Neuronal stem cell (in vitro differentiated cells): Measurements from ENCODE around the gene LRRC4B.

Source experiments
- DNase-seq: peaks from one replicate; pipeline ENCODE4 v3.0.0-alpha.2; 2013; ENCODE audit warnings: low spot score
- H2AFZ ChIP-seq: one replicate; pipeline ENCODE4 v1.6.1; 2013; ENCODE audit warnings: mild to moderate bottlenecking, low read length, inconsistent platforms
- H2AK5ac ChIP-seq: 2 replicates; pipeline ENCODE4 v1.6.1; 2013; ENCODE audit warnings: low read depth, mild to moderate bottlenecking, inconsistent platforms, low read length, moderate library complexity, mixed read lengths
- H2BK120ac ChIP-seq: 2 replicates; pipeline ENCODE4 v1.6.1; 2013; ENCODE audit warnings: low read depth, mild to moderate bottlenecking, inconsistent platforms, low read length, moderate library complexity, mixed read lengths
- H2BK12ac ChIP-seq: one replicate; pipeline ENCODE4 v1.6.1; 2013; ENCODE audit warnings: low read length, inconsistent platforms
- H2BK15ac ChIP-seq: 2 replicates; pipeline ENCODE4 v1.6.1; 2013; ENCODE audit warnings: mild to moderate bottlenecking, low read length, inconsistent platforms, mixed read lengths
- H2BK5ac ChIP-seq: one replicate; pipeline ENCODE4 v1.6.1; 2013; ENCODE audit warnings: inconsistent platforms, mild to moderate bottlenecking, low read length, moderate library complexity
- H3K14ac ChIP-seq: one replicate; pipeline ENCODE4 v1.6.1; 2013; ENCODE audit warnings: low read length, inconsistent platforms
- H3K18ac ChIP-seq: 2 replicates; pipeline ENCODE4 v1.6.1; 2013; ENCODE audit warnings: low read length, inconsistent platforms
- H3K23ac ChIP-seq: 2 replicates; pipeline ENCODE4 v1.6.1; 2013; ENCODE audit warnings: low read depth, mild to moderate bottlenecking, mixed read lengths, low read length, inconsistent platforms; ENCODE audit not compliant: poor library complexity
- H3K27ac ChIP-seq: replicated peaks from 3 replicates; pipeline ENCODE4 v1.5.1; 2013; ENCODE audit warnings: low read length, inconsistent platforms
- H3K27me3 ChIP-seq, 3 experiments: 2 replicates each; pipeline ENCODE4 v1.6.1; 2013; ENCODE audit warnings: low read length in 3 of 3, mild to moderate bottlenecking in 2 of 3, inconsistent platforms in 1 of 3, low read depth in 1 of 3, mixed read lengths in 1 of 3, moderate library complexity in 1 of 3; ENCODE audit not compliant: control insufficient read depth in 3 of 3, insufficient read depth in 3 of 3
- H3K36me3 ChIP-seq, 2 donors: replicated peaks in 1 of 2; 2 replicates each; pipeline ENCODE4 v1.6.1; 2013; ENCODE audit warnings: low read length in 2 of 2; ENCODE audit not compliant: control insufficient read depth in 2 of 2, insufficient read depth in 2 of 2
- H3K4ac ChIP-seq: 2 replicates; pipeline ENCODE4 v1.6.1; 2013; ENCODE audit warnings: inconsistent platforms, mild to moderate bottlenecking, low read length, moderate library complexity
- H3K4me1 ChIP-seq, 2 donors: 1 replicate in 1 of 2; 2 replicates in 1 of 2; pipeline ENCODE4 v1.6.1; 2013; ENCODE audit warnings: low read length in 2 of 2, low read depth in 1 of 2; ENCODE audit not compliant: control insufficient read depth in 2 of 2, insufficient read depth in 1 of 2
- H3K4me2 ChIP-seq: one replicate; pipeline ENCODE4 v1.6.1; 2013; ENCODE audit warnings: mild to moderate bottlenecking, low read length, inconsistent platforms; ENCODE audit not compliant: insufficient read depth, poor library complexity, severe bottlenecking
- H3K4me3 ChIP-seq, 2 donors: 2 replicates each; pipeline ENCODE4 v1.5.1; 2013; ENCODE audit warnings: low read length in 2 of 2, mild to moderate bottlenecking in 2 of 2, inconsistent platforms in 1 of 2, moderate library complexity in 1 of 2
- H3K79me1 ChIP-seq: one replicate; pipeline ENCODE4 v1.6.1; 2013; ENCODE audit warnings: low read depth, mild to moderate bottlenecking, inconsistent platforms, low read length, moderate library complexity
- H3K9ac ChIP-seq: one replicate; pipeline ENCODE4 v1.6.1; 2013; ENCODE audit warnings: mild to moderate bottlenecking, low read depth, low read length, inconsistent platforms; ENCODE audit not compliant: poor library complexity
- H3K9me3 ChIP-seq, 2 donors: replicated peaks in 1 of 2; 2 replicates each; pipeline versions ENCODE3 to v1.6.1; 2013; ENCODE audit warnings: low read length in 2 of 2, mild to moderate bottlenecking in 2 of 2, inconsistent platforms in 1 of 2, low read depth in 1 of 2, mixed read lengths in 1 of 2, moderate library complexity in 1 of 2; ENCODE audit not compliant: control insufficient read depth in 2 of 2, insufficient read depth in 1 of 2
- H4K8ac ChIP-seq: one replicate; pipeline ENCODE4 v1.6.1; 2013; ENCODE audit warnings: low read depth, mild to moderate bottlenecking, inconsistent platforms, low read length, moderate library complexity
- H4K91ac ChIP-seq: one replicate; pipeline ENCODE4 v1.6.1; 2013; ENCODE audit warnings: low read length, low read depth, mild to moderate bottlenecking, inconsistent platforms; ENCODE audit not compliant: poor library complexity
- whole genome bisulfite sequencing, 2 donors: extraction: QIAGEN DNeasy Blood & Tissue Kit; methylation state at CpG; one replicate each; pipeline ENCODE4 v1.1.7; 2013; ENCODE audit warnings: missing lambda C conversion rate in 2 of 2, mixed read lengths in 1 of 2; ENCODE audit not compliant: insufficient read length in 2 of 2, insufficient replicate concordance in 1 of 2; ENCODE audit errors: extremely low coverage in 2 of 2; 5-methylcytosine and 5-hydroxymethylcytosine counted together

LRRC4B gene

DNA sequence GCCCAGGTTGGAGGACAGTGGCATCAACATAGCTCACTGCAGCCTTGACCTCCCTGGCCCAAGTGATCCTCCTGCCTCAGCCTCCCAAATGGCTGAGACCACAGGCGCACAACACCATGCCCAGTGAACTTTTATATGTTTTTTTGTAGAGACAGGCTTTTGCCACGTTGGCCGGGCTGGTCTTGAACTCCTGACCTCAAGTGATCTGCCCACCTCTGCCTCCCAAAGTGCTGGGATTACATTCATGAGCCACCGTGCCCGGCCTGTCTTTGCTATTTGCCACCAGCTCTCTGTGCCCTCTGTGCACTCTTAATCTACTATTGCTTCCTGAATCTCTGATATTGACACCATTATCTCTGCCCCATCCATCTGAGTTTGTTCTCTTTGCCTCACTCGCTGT is 34.3 kb upstream of the LRRC4B start:
- Histone ChIP-seq H3K9ac (no peak overlapping the region), H3K23ac (no peak overlapping the region), H3K9me3 (peaks cover 4 to 5% of the 10 kb centered on the region in 2 donors), H3K18ac (no peak overlapping the region), H3K79me1 (no peaks in the 10 kb centered on the region), H3K14ac (no peak overlapping the region), H2BK5ac (no peak overlapping the region), H2BK12ac (no peak overlapping the region), H3K27me3 (peaks cover 0 to 31% (median 20%) of the 10 kb centered on the region in 3 experiments), H3K36me3 (no peaks in the 10 kb centered on the region), H3K4me1 (peaks cover 0 to 2% of the 10 kb centered on the region in 2 donors), H3K27ac (no peak overlapping the region), H2AK5ac (no peak overlapping the region), H2BK15ac (no peak overlapping the region), H4K91ac (no peak overlapping the region), H3K4me2 (no peak overlapping the region), H3K4me3 (no peak overlapping the region), H2BK120ac (no peak overlapping the region), H2AFZ (no peak overlapping the region), H4K8ac (no peak overlapping the region), H3K4ac (no peak overlapping the region)
- WGBS, 2 donors = no CpG with 5 or more reads among the region's 6 CpGs
- DNase-seq = no peak

DNA sequence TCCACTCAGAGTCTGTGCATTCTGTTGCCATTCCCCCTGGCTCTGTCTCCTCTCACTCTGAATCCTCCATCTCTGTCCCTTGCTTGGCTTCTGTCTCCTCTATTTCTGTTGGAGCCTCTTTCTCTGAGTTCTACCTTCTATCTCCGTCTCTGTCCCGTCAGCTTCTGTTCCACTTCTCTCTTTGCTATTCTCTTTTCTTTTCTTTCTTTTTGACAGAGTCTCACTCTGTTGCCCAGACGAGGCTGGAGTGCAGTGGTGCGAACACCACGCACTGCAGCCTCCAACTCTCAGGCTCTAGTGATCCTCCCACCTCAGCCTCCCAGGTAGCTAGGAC is 33.8 kb upstream of the LRRC4B start:
- no peak overlapping the region for H2BK120ac ChIP-seq
- no peak overlapping the region for H3K27ac ChIP-seq
- no peak for DNase-seq
- no CpG with 5 or more reads among the region's 5 CpGs for WGBS, 2 donors
- peaks cover 0 to 2% of the 10 kb centered on the region in 2 donors for H3K4me1 ChIP-seq
- peaks cover under 1 to 4% of the 10 kb centered on the region in 2 donors for H3K9me3 ChIP-seq
- H3K36me3 ChIP-seq = no peaks in the 10 kb centered on the region
- H2AK5ac ChIP-seq = no peak overlapping the region
- no peak overlapping the region for H4K91ac ChIP-seq
- H3K4me3 ChIP-seq = no peak overlapping the region
- H2BK12ac ChIP-seq = no peak overlapping the region
- H3K79me1 ChIP-seq = no peaks in the 10 kb centered on the region
- no peak overlapping the region for H3K23ac ChIP-seq
- H3K18ac ChIP-seq = no peak overlapping the region
- no peak overlapping the region for H3K14ac ChIP-seq
- H3K27me3 ChIP-seq = peaks cover 0 to 26% (median 16%) of the 10 kb centered on the region in 3 experiments
- H3K4me2 ChIP-seq = no peak overlapping the region
- H3K4ac ChIP-seq = no peak overlapping the region
- H2BK5ac ChIP-seq = no peak overlapping the region
- H2BK15ac ChIP-seq = no peak overlapping the region
- H3K9ac ChIP-seq = no peak overlapping the region
- no peak overlapping the region for H2AFZ ChIP-seq
- no peak overlapping the region for H4K8ac ChIP-seq

DNA sequence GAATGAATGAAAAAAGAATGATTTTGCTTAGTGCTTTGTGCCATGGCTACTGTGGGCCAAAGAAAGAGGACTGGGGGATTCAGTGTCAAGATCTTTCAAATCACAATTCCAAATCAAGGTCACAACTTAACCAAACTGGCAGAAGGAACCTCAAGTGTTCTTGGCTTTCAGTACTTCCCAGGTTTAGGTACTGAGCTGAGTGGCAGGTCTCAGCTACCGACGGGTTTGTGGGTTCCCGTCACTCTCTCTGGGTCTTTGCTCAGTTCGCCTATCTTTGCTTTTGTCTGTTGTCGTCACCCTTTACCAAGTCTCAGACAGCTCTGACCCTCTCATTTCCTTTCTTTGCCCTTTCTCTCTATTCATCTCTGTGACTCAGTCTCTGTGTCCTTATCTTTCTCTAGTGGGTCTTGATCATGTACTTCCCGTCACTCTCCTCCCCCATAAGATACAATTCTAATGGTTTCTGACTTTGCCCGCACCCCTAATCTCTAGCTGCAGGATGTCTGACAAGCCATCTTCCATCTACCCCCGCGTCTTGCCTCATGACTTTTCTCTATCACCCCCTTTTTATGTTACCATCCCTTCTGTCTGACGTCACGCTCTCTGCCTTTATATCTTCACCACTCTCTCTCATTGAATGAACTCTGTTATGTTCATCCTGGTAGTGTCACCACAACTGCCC is 33.3 kb upstream of the LRRC4B start:
- Histone ChIP-seq H3K4me2 (no peak overlapping the region), H2AFZ (no peak overlapping the region), H3K14ac (no peak overlapping the region), H3K18ac (no peak overlapping the region), H3K4me1 (peaks cover 0 to 2% of the 10 kb centered on the region in 2 donors), H2BK5ac (no peak overlapping the region), H2AK5ac (no peak overlapping the region), H4K91ac (no peak overlapping the region), H3K27ac (no peak overlapping the region), H3K9ac (no peak overlapping the region), H3K36me3 (no peaks in the 10 kb centered on the region), H3K4ac (no peak overlapping the region), H3K9me3 (peaks cover 0 to 2% of the 10 kb centered on the region in 2 donors), H3K23ac (no peak overlapping the region), H3K27me3 (peaks cover 0 to 21% (median 12%) of the 10 kb centered on the region in 3 experiments), H3K79me1 (no peaks in the 10 kb centered on the region), H4K8ac (no peak overlapping the region), H2BK12ac (no peak overlapping the region), H3K4me3 (no peak overlapping the region), H2BK15ac (no peak overlapping the region), H2BK120ac (no peak overlapping the region)
- DNase-seq = no peak
- no CpG with 5 or more reads among the region's 11 CpGs for WGBS, 2 donors

DNA sequence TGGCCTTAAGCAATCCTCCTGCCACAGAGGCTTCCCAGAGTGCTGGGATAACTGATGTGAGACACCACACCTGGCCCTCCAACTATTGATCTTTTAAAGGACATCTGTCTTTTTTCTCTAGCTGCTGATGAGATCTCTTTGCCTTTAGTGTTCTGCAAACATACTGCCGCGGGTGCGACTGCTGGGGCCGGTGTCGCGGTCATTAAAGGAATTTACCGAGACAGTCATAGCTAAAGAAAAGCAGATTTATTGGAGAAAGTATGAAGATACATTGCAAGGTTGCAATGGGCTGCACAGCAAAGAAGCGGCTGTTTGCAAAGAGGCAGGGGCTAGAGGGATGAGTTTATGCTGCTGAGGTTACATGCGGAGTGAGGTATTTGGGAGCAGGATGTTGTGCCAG is 31.2 kb upstream of the LRRC4B start:
- H3K27me3 ChIP-seq = peaks cover 0 to 20% (median 10%) of the 10 kb centered on the region in 3 experiments
- no peak overlapping the region for H3K4ac ChIP-seq
- no peaks in the 10 kb centered on the region for H3K9me3 ChIP-seq
- no peak overlapping the region for H4K91ac ChIP-seq
- H2AFZ ChIP-seq = no peak overlapping the region
- no peak overlapping the region for H3K27ac ChIP-seq
- H3K18ac ChIP-seq = no peak overlapping the region
- no peak overlapping the region for H2AK5ac ChIP-seq
- DNase-seq = no peak
- H3K23ac ChIP-seq = no peak overlapping the region
- no peak overlapping the region for H3K14ac ChIP-seq
- H2BK12ac ChIP-seq = no peak overlapping the region
- no peak overlapping the region for H2BK5ac ChIP-seq
- no peak overlapping the region for H3K4me3 ChIP-seq
- no peaks in the 10 kb centered on the region for H3K79me1 ChIP-seq
- no peak overlapping the region for H3K9ac ChIP-seq
- no peaks in the 10 kb centered on the region for H3K36me3 ChIP-seq
- H4K8ac ChIP-seq = no peak overlapping the region
- H2BK15ac ChIP-seq = no peak overlapping the region
- H3K4me1 ChIP-seq = no peaks in the 10 kb centered on the region
- no CpG with 5 or more reads among the region's 9 CpGs for WGBS, 2 donors
- H3K4me2 ChIP-seq = no peak overlapping the region
- no peak overlapping the region for H2BK120ac ChIP-seq
